HepG2 (cell line): Measurements from ENCODE around the gene RBM23. TPM values are rescaled to one million over a fixed set of nuclear protein-coding genes. Genes with fewer than 3 reads are reported as not detected.

Experiments used
- AHDC1 ChIP-seq: sonication (generic); formaldehyde crosslinking; IDR thresholded peaks from 2 replicates; pipeline ENCODE4 v1.5.1; 2020; ENCODE audit warnings: mild to moderate bottlenecking, missing genetic modification reagents, borderline replicate concordance
- ATRX ChIP-seq: sonication (generic); formaldehyde crosslinking; IDR thresholded peaks from 2 replicates; pipeline ENCODE4 v1.4.0; 2020; ENCODE audit warnings: missing genetic modification reagents, borderline replicate concordance
- BRCA1 ChIP-seq: sonication (generic); formaldehyde crosslinking; IDR thresholded peaks from 2 replicates; pipeline ENCODE4 v1.4.0; 2020; ENCODE audit warnings: missing genetic modification reagents
- FOXA3 ChIP-seq: IDR thresholded peaks from 2 replicates; pipeline ENCODE4 v1.6.1; 2016; ENCODE audit warnings: missing genetic modification reagents, missing compliant biosample characterization
- HDAC1 ChIP-seq: sonication (generic); formaldehyde crosslinking; IDR thresholded peaks from 2 replicates; pipeline ENCODE4 v1.5.1; 2020; ENCODE audit warnings: mild to moderate bottlenecking, missing genetic modification reagents
- HOXA7 ChIP-seq: sonication (generic); formaldehyde crosslinking; IDR thresholded peaks from 2 replicates; pipeline ENCODE4 v1.8.1; 2022; ENCODE audit warnings: mild to moderate bottlenecking, missing genetic modification reagents, moderate library complexity
- NCOR1 ChIP-seq: fragments of 200-600 bp; sonication (generic); IDR thresholded peaks from 2 replicates; pipeline ENCODE4 v1.7.0; 2017; ENCODE audit warnings: antibody characterized with exemption, low read length, borderline replicate concordance
- PHF20 ChIP-seq: sonication (generic); formaldehyde crosslinking; IDR thresholded peaks from 2 replicates; pipeline ENCODE4 v1.5.0; 2020; ENCODE audit warnings: mild to moderate bottlenecking, missing genetic modification reagents
- PRDM10 ChIP-seq: sonication (generic); formaldehyde crosslinking; IDR thresholded peaks from 2 replicates; pipeline ENCODE4 v1.4.0; 2020; ENCODE audit warnings: low read depth, missing genetic modification reagents
- RNF2 ChIP-seq: fragments of 450-650 bp; conservative IDR thresholded peaks from 2 replicates; pipeline ENCODE4 v1.6.1; 2016; ENCODE audit warnings: low read depth
- SOX5 ChIP-seq: IDR thresholded peaks from 2 replicates; pipeline ENCODE4 v1.6.1; 2016; ENCODE audit warnings: borderline replicate concordance
- ZBED4 ChIP-seq: sonication (generic); formaldehyde crosslinking; IDR thresholded peaks from 2 replicates; pipeline ENCODE4 v1.4.0; 2020; ENCODE audit warnings: missing genetic modification reagents, borderline replicate concordance
- ZNF281 ChIP-seq: sonication (generic); formaldehyde crosslinking; IDR thresholded peaks from 2 replicates; pipeline ENCODE4 v1.4.0; 2020; ENCODE audit warnings: missing genetic modification reagents, borderline replicate concordance
- ZNF547 ChIP-seq: sonication (generic); formaldehyde crosslinking; IDR thresholded peaks from 2 replicates; pipeline ENCODE4 v1.5.1; 2020; ENCODE audit warnings: mild to moderate bottlenecking, missing genetic modification reagents
- polyA plus RNA-seq, 8 experiments: library from polyadenylated mRNA; depleted of rRNA in 3 of 8; stranded (reverse) in 7 of 8; unstranded in 1 of 8; fragments of >200 nt; fragmentation: Illumina TruSeq in 4 of 8; extraction: Trizol in 4 of 8; gene quantifications; 2 replicates each; pipeline versions ENCODE4 v1.2.1 to v1.2.3, GENCODE V29; 2011 to 2016; ENCODE audit warnings: low read depth in 4 of 8, missing spikeins in 1 of 8, mixed read lengths in 1 of 8; ENCODE audit not compliant: insufficient read depth in 1 of 8
- total RNA-seq, 5 experiments: library from RNA; depleted of rRNA; stranded (reverse); fragments of >200 nt; fragmentation: Illumina TruSeq; extraction: Trizol; gene quantifications; 2 replicates each; pipeline ENCODE4 v1.2.3, GENCODE V29; 2016; ENCODE audit warnings: low read depth in 1 of 5

RBM23 gene
- total and polyA plus RNA-seq, 2 of the 13 experiments (the other 11 are each of a cell fraction or from before 2014, with no cell fraction given): 1.5 to 2.1 TPM

DNA sequence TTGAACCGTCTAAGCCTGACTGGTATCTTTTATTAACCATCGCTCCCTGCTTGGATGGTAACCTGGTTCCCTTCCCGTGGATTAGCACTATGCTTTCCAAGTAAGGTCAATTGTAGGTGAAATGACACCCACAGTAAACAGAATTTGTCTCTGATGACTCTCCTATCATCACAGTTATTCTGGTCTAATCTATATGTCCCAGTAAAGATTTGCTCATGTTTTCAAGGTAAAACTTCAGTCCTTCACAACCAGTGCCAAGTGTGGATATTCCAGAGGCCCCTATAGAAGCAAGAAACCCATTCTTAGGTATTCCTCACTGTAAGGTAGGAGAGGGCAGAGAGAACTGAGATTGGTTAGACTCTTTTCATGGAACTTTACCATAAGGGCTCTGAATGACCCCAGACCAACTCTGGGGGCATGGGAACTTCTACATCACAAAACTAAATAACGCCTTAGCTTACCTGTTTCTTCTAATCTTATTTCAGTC is 47.9 kb upstream of the RBM23 start (continued):
- TF ChIP-seq PRDM10 (CRISPR knock-in tag): no peak
- TF ChIP-seq PHF20 (CRISPR knock-in tag): no peak
- TF ChIP-seq AHDC1: no peak
- no peak for TF ChIP-seq HDAC1 (CRISPR knock-in tag)
- no peak for TF ChIP-seq SOX5 (CRISPR knock-in tag)
- no peak for TF ChIP-seq NCOR1
- 0 out of 2 replicates have a peak, but pooled peaks have one; percentile 18 for TF ChIP-seq ZNF281 (CRISPR knock-in tag)
- TF ChIP-seq ZNF547: no peak
- no peak for TF ChIP-seq ATRX
- no peak; the same call in 1 of the 2 replicates for TF ChIP-seq FOXA3 (CRISPR knock-in tag)
- no peak for TF ChIP-seq ZBED4 (CRISPR knock-in tag)
- TF ChIP-seq HOXA7: no peak
- no peak for TF ChIP-seq RNF2
- TF ChIP-seq BRCA1 (CRISPR knock-in tag): no peak
